ENCODE results near the gene CPNE9. TPM values are rescaled to one million over a fixed set of nuclear protein-coding genes. Genes with fewer than 3 reads are reported as not detected.

CPNE9 gene
- total RNA-seq, 1 donor from 2014 or later = not detected

- Histone ChIP-seq H3K27me3 (ENCODE audit: control insufficient read depth, insufficient read depth, low read length) (peaks cover 8% of the 10 kb centered on the region), H3K4me3 (ENCODE audit: low read depth, low read length) (no peak overlapping the region), H3K36me3 (ENCODE audit: control insufficient read depth, insufficient read depth, low read length) (no peaks in the 10 kb centered on the region)
- TF ChIP-seq CTCF (IDR thresholded peaks at IDR 0.05; ENCODE audit: insufficient read depth, low read length, poor library complexity, severe bottlenecking) = no peak
- DNase-seq (ENCODE audit: low read depth) = no peak
Measured at GRCh38 chr3:9717563-9717962, 13.9 kb downstream of the CPNE9 start.

- no peak for TF ChIP-seq CTCF (IDR thresholded peaks at IDR 0.05; ENCODE audit: insufficient read depth, low read length, poor library complexity, severe bottlenecking)
- H3K4me3 ChIP-seq (ENCODE audit: low read depth, low read length) = no peak overlapping the region
- DNase-seq (ENCODE audit: low read depth) = no peak
- H3K36me3 ChIP-seq (ENCODE audit: control insufficient read depth, insufficient read depth, low read length) = no peaks in the 10 kb centered on the region
- peaks cover 8% of the 10 kb centered on the region for H3K27me3 ChIP-seq (ENCODE audit: control insufficient read depth, insufficient read depth, low read length)
Measured at GRCh38 chr3:9718118-9718517, 14.5 kb downstream of the CPNE9 start.

- Histone ChIP-seq H3K36me3 (ENCODE audit: control insufficient read depth, insufficient read depth, low read length) (no peaks in the 10 kb centered on the region), H3K27me3 (ENCODE audit: control insufficient read depth, insufficient read depth, low read length) (peaks cover 9% of the 10 kb centered on the region), H3K4me3 (ENCODE audit: low read depth, low read length) (no peak overlapping the region)
- DNase-seq (ENCODE audit: low read depth) = no peak
- TF ChIP-seq CTCF (IDR thresholded peaks at IDR 0.05; ENCODE audit: insufficient read depth, low read length, poor library complexity, severe bottlenecking) = no peak
Measured at GRCh38 chr3:9721015-9721699, 17.5 kb downstream of the CPNE9 start.

GRCh38 chr3:9721700-9722060 is 18.0 kb downstream of the CPNE9 start:
- Histone ChIP-seq H3K27me3 (ENCODE audit: control insufficient read depth, insufficient read depth, low read length) (peaks cover 9% of the 10 kb centered on the region), H3K36me3 (ENCODE audit: control insufficient read depth, insufficient read depth, low read length) (no peaks in the 10 kb centered on the region), H3K4me3 (ENCODE audit: low read depth, low read length) (no peak overlapping the region)
- TF ChIP-seq CTCF (IDR thresholded peaks at IDR 0.05; ENCODE audit: insufficient read depth, low read length, poor library complexity, severe bottlenecking) = no peak
- DNase-seq (ENCODE audit: low read depth) = no peak

DNA sequence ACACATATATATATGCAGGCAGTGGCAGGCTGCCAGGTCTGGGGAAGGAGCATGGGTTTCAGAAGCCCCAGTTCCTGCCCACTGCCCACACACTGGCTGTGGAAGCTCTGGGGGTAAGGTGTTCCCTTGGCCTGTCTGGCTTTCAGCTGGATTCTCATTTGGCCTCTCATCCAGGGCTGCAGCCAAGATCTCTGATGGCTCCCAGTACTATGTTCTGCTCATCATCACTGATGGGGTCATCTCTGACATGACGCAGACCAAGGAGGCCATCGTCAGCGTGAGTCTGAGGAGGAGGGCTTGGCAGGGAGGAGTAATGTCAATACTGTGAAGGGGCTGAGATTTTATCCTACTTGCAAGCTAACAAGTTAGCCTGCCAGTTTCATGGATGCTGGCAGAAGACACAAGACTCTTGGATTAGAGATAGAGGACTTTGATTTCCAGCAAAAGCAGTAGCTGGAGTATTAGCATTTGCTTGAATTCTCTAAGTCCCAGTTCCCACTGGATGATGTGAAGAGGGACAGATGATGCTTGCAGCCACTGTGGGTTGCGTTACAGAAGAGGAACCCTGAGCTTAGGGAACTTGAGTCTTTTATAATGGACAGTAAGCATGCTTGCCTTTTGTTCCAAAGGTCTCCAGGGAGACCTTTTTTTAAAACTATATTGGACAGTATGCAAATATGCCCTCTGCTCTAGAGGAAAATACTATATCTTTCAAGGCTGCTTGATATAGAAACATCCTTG is 22.3 kb downstream of the CPNE9 start:
- peaks cover 6% of the 10 kb centered on the region for H3K27me3 ChIP-seq (ENCODE audit: control insufficient read depth, insufficient read depth, low read length)
- H3K4me3 ChIP-seq (ENCODE audit: low read depth, low read length) = no peak overlapping the region
- H3K36me3 ChIP-seq (ENCODE audit: control insufficient read depth, insufficient read depth, low read length) = no peaks in the 10 kb centered on the region
- no peak for DNase-seq (ENCODE audit: low read depth)
- no peak for TF ChIP-seq CTCF (IDR thresholded peaks at IDR 0.05; ENCODE audit: insufficient read depth, low read length, poor library complexity, severe bottlenecking)

Measured in kidney epithelial cell (primary cell).